Kidney (tissue), 14 donors: ENCODE data around the gene LTBP1. TPM values are rescaled to one million over a fixed set of nuclear protein-coding genes. Genes with fewer than 3 reads are reported as not detected.

Experiments used
- DNase-seq, 5 donors: peaks; one replicate each; pipeline ENCODE4 v3.0.0-alpha.2; 2013 to 2020
- FAIRE-seq: peaks from 2 replicates; lab custom pipeline; 2012; peaks lifted over from hg19 to GRCh38; lab: Jason Lieb, UNC
- H3K27ac ChIP-seq, 2 donors: one replicate each; pipeline ENCODE4 v1.7.0; 2013; ENCODE audit warnings: low read depth in 2 of 2, low read length in 2 of 2, inconsistent platforms in 1 of 2
- H3K27me3 ChIP-seq: one replicate; pipeline ENCODE4 v1.7.1; 2013; ENCODE audit warnings: low read length, inconsistent platforms; ENCODE audit not compliant: control insufficient read depth, insufficient read depth
- H3K36me3 ChIP-seq, 3 donors: one replicate each; pipeline versions ENCODE4 v1.7.0 to v1.7.1; 2013; ENCODE audit warnings: low read length in 3 of 3, control low read depth in 1 of 3, inconsistent platforms in 1 of 3; ENCODE audit not compliant: insufficient read depth in 3 of 3, control insufficient read depth in 2 of 3
- H3K4me1 ChIP-seq, 3 donors: one replicate each; pipeline versions ENCODE4 v1.7.0 to v1.7.1; 2013; ENCODE audit warnings: low read length in 3 of 3, inconsistent platforms in 1 of 3, low read depth in 1 of 3; ENCODE audit not compliant: control insufficient read depth in 2 of 3, insufficient read depth in 2 of 3
- H3K4me3 ChIP-seq, 3 donors: one replicate each; pipeline versions ENCODE4 v1.7.0 to v1.8.1; 2013; ENCODE audit warnings: low read length in 3 of 3, control low read depth in 1 of 3, inconsistent platforms in 1 of 3
- H3K9ac ChIP-seq, 3 donors: one replicate each; pipeline versions ENCODE4 v1.7.0 to v1.7.1; 2013; ENCODE audit warnings: low read length in 3 of 3, control low read depth in 1 of 3, inconsistent platforms in 1 of 3
- H3K9me3 ChIP-seq, 3 donors: one replicate each; pipeline versions ENCODE4 v1.7.0 to v1.7.1; 2013; ENCODE audit warnings: low read length in 3 of 3, control low read depth in 1 of 3, inconsistent platforms in 1 of 3; ENCODE audit not compliant: control insufficient read depth in 2 of 3, insufficient read depth in 1 of 3
- CTCF ChIP-seq: IDR thresholded peaks from 3 replicates; pipeline ENCODE4 v1.5.1; 2012; ENCODE audit warnings: mild to moderate bottlenecking, moderate library complexity, borderline replicate concordance; ENCODE audit not compliant: insufficient read depth; ENCODE audit errors: extremely low read depth
- intact Hi-C: fragments of 100-400 bp; cut with DNase I; formaldehyde crosslinking; loops from one replicate; pipeline ENCODE4 v1.11.1; 2022
- polyA plus RNA-seq: library from polyadenylated mRNA; stranded (reverse); fragments of 350-450 nt; fragmentation: Illumina TruSeq; extraction: RNeasy Lipid Tissue Mini Kit (QIAGEN cat#74804); gene quantifications from one replicate; pipeline ENCODE4 v1.2.3, GENCODE V29; 2014; ENCODE audit warnings: low read depth, low replicate concordance; ENCODE audit not compliant: insufficient read depth
- total RNA-seq: library from RNA; stranded (reverse); fragmentation: NEBNext Ultra II Directional; extraction: Animal tissue kit (Norgen Biotek cat#: 25700); gene quantifications from one replicate; pipeline ENCODE4 v1.2.1, GENCODE V29; 2021
- donor health status: control.
- donor health status: control.
- donor health status: control.
- donor health status: control.
- donor health status: control.
- donor health status: DM: yes; HTN: yes; CAD: no.
- donor health status: Normal renal cell carcinoma (clear cell type).

Gene LTBP1
- total and polyA plus RNA-seq, 2 donors from 2014 or later, result 9.3 to 39.8 TPM

GRCh38 chr2:33019796-33020195 lies 73.0 kb downstream of the LTBP1 start:
- Histone ChIP-seq H3K27ac (no peak overlapping the region), H3K4me1 (peaks cover 0 to 6% (median 5%) of the 10 kb centered on the region in 3 donors), H3K4me3 (no peak overlapping the region), H3K36me3 (no peaks in the 10 kb centered on the region), H3K9me3 (no peaks in the 10 kb centered on the region), H3K27me3 (no peaks in the 10 kb centered on the region), H3K9ac (no peak overlapping the region)
- DNase-seq, result no peak
- intact Hi-C loops, result no loop called here
- TF ChIP-seq CTCF, result no peak
- FAIRE-seq, result no peak

- H3K4me1 ChIP-seq, result peaks cover 0 to 2% (median 0%) of the 10 kb centered on the region in 3 donors
- H3K27me3 ChIP-seq, result no peaks in the 10 kb centered on the region
- no peak for DNase-seq
- TF ChIP-seq CTCF, result no peak
- no peak overlapping the region for H3K27ac ChIP-seq
- intact Hi-C loops, result no loop called here
- no peak overlapping the region for H3K4me3 ChIP-seq
- no peaks in the 10 kb centered on the region for H3K36me3 ChIP-seq
- H3K9ac ChIP-seq, result no peak overlapping the region
- no peaks in the 10 kb centered on the region for H3K9me3 ChIP-seq
- no peak for FAIRE-seq
Measured at GRCh38 chr2:33020883-33021282, 74.1 kb downstream of the LTBP1 start.

- H3K9me3 ChIP-seq, result no peaks in the 10 kb centered on the region
- FAIRE-seq (no peak), DNase-seq (peak in 2 of 5 donors; percentile 52 to 83)
- TF ChIP-seq CTCF, result no peak
- intact Hi-C loops, result no loop called here
- no peaks in the 10 kb centered on the region for H3K4me1 ChIP-seq
- H3K36me3 ChIP-seq, result no peaks in the 10 kb centered on the region
- no peak overlapping the region for H3K27ac ChIP-seq
- H3K4me3 ChIP-seq, result no peak overlapping the region
- H3K9ac ChIP-seq, result no peak overlapping the region
- H3K27me3 ChIP-seq, result no peaks in the 10 kb centered on the region
Measured at GRCh38 chr2:33021542-33022227, 74.9 kb downstream of the LTBP1 start.
